Suppressor macrophage (primary cell): Measurements from ENCODE around the gene ZNF519.
"Not testable (repeated sequence)": the region's sequence is repeated elsewhere in the genome, so short reads cannot be mapped to it uniquely, and the experiment has no call there.

Source experiments
- DNase-seq, 4 experiments: peaks; one replicate each; pipeline ENCODE4 v3.0.0-alpha.2; 2020 to 2022
- total RNA-seq, 17 experiments: gene quantifications; one replicate each; lab custom pipeline; 2026; ENCODE audit warnings: mixed read lengths in 6 of 17, inconsistent platforms in 3 of 17; lab: John Stamatoyannopoulos, UW

ZNF519 gene
- 0.75 to 9.4 (median 2.9) reads per million in 17 experiments for total RNA-seq

DNA sequence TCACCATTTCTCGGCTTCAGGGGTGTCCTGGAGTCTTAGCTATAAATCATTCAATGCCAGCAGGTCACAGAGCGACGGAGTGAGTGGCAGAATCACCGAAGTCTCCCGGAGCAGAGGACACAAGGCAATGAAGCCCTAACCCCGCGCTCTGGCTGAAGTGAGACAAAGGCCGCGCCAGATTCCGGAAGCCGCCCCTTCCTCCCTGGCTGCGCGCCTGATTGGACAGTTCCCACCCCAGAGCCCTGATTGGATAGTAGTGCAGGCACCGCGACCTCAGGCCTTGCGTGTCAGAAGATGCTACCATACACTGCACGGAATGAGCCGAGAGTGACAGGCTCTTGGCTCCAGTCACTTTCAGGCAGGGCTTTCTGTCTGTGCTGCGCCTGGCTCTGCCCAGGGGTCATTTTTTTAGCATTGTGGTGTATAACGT is at the start of gene ZNF519:
Gene ZNF519, minus strand, starts transcription at position 165 of the 430 bp plus-strand sequence. Its CDS starts 158 bp downstream, at position 7.
- peak; percentile 94 to 97 (median 96) for DNase-seq

GRCh38 chr18:14179306-14179705 is 47.1 kb upstream of the ZNF519 start:
- DNase-seq = peak in 1 of 4 experiments; percentile 1

DNA sequence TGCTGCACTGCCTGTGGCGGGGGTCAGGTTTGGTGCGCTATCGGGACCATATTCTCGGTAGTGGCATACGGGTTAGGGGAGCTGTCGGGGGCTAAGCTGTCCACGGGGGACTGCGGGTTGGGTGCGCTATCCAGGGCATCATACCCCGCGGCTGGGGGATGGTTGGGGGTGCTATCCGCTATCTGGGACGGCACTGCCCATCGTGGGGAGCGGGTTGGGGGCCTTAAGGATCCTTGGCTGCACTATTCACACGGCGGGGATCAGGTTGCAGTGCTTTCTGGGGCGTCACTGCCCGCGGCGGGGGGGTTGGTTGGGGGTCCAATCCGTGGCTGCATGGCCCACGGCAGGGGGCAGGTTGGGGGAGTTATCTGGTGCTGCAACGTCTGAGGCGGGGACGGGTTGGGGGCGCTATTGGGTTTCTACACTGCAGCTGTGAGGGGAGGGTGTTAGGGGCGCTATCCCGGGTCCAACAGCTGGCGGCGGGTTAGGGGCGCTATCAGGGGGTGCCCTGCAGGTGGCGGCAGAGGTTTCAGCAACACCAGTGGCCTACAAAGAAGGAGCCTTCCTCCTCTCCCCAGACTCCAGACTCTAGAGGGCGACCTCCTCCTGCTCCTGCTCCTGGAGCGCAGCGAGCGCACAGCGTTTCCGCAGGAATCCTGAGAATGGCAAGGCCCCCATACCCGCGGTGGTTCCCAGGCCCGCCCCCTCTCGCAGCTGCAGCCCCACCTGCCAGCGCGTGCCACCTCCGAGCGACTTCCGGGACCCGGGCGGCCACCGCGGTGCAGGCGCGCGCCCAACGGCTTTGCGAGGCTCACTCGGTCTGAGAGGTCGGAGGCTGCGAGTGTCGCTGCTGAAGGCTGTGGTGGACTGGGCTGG is 46.3 kb upstream of the ZNF519 start:
- DNase-seq = peak; percentile 27 to 65 (median 45)

- DNase-seq = not testable (repeated sequence)
Observed at GRCh38 chr18:14177540-14178320, 45.5 kb upstream of the ZNF519 start.

DNA sequence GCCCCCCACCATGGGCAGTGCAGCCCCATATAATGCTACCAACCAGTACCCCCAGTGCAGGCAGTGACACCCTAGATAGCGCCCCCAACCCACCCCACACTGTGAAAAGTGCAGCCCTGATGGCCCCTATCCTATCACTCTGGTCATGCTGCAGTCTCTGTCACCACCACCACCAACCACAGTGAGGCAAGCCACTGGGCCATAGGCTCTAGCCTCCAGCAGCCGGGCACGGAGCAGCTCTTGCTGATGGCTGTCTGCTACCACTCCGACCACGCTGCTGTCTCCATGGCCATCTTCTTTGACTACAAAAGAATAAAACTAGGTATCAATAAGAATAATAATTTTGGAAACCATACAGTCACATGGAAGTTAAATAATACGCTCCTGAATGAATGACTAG is 43.2 kb upstream of the ZNF519 start:
- DNase-seq = not testable (repeated sequence)

DNA sequence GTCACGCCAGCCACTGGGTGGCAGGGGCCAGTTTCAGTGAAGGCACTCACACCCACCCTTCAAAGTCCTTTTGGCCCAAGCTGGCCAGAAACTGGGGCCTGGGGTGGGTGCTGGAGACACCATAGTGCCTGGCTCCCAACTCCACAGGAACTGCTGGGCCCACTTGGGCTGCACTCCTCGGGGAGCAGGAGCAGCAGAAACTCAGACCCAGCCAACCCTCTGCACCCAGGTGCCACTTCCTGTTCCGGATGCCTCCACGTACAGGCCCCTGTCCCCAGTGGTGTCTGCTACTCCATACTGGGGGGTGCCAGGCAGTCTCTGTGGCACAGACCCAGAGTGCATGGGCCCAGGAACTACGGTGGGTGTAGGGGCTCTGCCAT is 42.5 kb upstream of the ZNF519 start:
- DNase-seq = no peak

GRCh38 chr18:14174002-14174705 is 41.9 kb upstream of the ZNF519 start:
- not testable (repeated sequence) for DNase-seq

DNA sequence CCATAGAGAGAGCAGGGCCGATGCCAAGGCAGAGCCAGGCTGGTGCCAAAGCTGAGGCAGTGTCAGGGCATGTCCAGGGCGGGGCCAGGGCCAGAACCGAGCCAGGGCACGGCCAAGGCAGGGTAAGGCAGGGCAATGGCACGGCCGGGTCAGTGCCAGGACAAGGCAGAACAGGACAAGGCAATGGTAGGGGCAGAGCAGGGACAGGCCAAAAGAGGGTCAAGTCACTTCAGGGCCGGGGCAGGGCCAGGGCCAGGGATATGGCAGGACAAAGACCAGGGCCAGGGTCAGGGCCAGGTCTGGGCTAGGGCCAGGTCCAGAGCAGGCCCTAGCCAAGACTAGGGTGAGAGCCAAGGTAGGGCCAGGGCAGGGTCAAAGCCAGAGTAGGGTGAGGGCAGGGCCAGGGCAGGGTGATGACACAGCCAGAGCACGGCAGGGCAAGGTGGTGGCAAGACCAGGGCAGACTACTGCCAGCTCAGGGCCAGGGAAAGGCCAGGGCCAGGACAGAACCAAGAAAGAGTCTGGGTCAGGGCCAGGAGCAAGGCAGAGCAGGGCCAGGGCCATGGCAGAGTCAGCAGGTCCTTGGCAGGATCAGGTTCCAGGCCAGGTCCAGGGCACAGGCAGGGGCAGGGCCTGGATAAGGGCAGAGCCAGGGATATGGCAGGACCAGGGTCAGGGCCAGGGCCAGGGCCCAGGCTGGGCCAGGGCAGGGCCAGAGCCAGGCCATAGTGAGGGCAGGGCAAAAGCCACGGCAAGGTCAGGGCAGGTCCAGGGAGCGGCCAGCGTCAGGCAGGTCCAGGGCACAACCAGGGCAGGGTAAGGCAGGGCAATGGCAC is 41.1 kb upstream of the ZNF519 start:
- DNase-seq = not testable (repeated sequence)

DNA sequence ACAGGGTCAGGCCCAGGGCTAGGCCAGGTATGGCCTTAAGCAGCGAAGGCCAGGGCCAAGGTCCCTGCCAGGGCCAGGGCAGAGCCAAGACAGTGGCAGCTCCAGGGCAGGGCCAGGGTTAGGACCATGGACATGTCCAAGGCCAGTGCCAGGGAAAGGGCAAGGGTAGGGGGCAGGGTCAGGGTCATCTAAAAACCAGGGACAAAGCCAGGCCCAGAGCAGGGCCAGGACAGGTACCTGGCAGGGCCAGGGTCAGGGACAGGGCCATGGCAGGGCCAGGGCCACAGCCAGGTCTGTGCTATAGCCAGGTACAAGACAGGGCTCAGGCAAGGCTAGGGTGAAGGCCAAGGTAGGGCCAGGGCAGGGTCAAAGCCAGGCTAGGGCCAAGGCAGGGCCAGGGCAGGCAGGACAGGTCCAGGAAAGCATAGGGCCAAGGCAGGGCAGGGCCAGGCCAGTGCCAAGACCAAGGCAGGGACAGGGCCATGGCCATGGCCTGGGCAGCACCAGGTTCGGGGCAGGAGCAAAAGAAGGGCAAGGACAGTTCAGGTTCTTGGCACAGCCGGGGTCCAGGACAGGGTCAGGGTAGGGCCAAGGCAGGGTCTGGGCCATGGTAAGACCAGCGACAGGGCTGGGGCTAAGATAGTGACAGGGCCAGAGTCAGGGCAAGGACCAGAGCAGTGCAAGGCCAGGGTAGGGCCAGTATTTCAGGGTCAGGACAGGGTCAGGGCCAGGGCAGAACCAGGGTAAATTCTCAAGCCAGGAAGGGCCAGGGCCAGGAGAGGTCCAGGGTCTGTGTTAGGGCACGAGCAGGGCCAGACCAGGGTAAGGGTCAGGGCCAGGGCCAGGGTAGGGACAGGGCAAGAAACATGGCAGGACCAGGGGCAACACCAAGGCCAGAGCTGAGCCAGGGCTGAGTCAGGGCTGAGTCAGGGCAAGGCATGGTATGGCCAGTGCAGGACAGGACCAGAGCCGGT is 40.2 kb upstream of the ZNF519 start:
- not testable (repeated sequence) for DNase-seq

DNA sequence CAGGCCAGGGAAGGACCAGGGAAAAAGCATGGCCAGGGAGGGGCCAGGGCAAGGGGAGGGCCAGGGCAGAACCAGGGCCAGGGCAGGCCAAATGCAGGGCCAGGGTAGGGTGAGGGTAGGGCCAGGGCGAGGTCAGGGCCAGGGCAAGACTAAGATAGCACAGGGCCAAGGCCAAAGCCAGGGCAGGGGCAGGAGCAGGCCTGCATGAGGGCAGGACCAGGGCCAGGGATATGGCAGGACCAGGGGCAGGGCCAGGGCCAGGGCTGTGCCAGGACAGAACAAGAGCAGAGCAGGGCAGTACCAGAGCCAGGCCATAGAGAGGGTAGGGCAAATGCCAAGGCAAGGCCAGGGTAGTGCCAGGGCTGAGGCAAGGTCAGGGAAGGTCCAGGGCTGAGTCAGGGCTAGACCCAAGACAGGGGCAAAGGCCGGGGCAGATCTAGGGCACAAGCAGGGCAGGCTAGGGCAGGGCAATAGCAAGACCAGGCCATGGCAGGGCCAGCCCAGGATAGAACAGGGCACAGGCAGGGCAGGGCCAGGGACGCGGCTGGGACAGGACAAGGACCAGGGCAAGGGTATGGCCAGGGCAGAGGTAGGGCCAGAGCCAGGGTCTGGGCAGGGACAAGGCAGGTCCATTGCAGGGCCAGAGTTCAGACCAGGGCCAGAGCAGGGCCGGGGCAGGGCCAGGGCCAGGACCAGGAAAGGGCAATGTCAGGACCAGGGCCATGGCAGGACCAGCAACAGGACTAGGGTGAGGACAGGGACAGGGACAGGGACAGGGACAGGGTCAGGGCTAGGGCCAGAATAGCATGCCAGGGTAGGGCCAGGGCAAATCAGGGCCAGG is 39.3 kb upstream of the ZNF519 start:
- DNase-seq = not testable (repeated sequence)

DNA sequence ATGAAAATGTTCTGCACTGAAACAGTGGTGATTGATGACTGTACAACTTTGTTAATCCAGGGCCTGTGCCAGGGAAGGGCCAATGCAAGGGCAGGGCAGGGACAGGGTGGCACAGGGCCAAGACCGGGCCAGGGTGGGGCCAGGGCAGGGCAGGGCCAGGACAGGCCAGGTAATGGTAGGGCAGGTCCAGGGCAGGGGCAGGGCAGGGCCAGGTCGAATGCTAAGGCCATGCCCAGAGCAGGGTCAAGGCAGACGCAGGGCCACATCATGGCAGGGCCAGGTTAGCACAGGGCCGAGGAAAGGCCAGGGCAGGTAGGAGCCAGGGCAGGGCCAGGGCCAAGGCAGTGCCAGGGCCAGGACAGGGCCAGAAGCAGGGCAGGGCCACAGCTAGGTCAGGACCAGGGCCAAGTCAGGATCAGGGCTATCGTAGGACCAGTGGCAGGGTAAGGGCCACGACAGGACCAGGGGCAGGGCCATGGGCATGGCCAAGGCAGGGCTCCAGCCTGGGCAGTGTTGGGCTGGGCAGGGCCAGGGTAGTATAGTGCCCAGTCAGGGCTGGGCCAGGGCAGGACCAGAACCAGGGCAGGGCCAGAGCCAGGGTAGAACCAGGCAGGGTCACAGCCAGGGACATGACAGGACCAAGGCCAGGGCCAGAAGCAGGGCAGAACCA is 38.3 kb upstream of the ZNF519 start:
- not testable (repeated sequence) for DNase-seq

GRCh38 chr18:14162915-14163314 is 30.7 kb upstream of the ZNF519 start:
- not testable (repeated sequence) for DNase-seq

GRCh38 chr18:14151564-14152113 is 19.4 kb upstream of the ZNF519 start:
- not testable (repeated sequence) for DNase-seq

DNA sequence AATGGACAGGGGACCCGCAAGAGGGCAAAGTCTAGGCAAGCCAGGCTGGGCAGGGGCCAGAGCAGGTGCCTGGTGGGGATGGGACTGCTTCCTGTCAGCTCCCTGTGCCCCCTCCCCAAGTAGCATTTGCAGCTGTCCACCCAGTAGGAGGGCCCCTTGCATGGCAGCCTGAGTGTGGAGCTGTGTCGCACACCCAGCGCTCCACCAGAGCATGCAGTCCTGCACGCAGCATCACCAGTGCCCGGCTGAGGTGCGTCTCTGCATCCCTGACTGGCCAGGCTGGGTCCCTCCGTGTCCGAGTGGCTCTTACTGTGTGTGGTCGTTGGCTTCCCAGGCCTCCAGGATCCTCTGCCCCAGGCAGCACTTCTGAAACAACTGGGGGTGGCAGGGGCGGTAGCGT is 18.5 kb upstream of the ZNF519 start:
- DNase-seq = not testable (repeated sequence)

DNA sequence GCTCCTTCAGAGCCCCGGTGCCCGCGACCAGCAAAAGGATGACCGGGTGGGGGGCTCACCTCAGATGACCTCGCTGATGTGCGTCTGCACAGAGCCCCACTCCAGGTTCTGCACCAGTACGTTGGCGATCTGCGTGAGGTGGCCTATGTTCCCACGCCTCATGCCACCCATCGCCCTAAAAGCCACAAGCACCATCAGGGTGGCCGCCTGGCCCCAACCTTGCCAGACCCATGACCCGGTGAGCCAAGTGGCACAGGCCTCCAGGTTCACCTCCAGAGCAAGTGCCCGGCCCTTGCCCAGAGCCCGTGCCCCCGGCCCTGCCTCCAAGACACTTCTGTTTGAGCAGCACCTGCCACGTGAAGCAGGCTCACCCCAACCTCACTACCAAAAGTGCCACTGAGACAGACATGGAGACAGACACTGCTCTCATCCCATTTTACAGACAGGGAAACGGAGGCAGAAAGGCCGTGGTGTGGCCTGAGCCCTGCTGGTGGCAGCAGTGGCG is 17.7 kb upstream of the ZNF519 start:
- DNase-seq = not testable (repeated sequence)

GRCh38 chr18:14149121-14149850 is 17.1 kb upstream of the ZNF519 start:
- not testable (repeated sequence) for DNase-seq
